H9 (cell line): ENCODE results near the gene CR1L. TPM values are rescaled to one million over a fixed set of nuclear protein-coding genes. Genes with fewer than 3 reads are reported as not detected.

Source experiments
- DNase-seq: peaks from one replicate; pipeline ENCODE4 v3.0.0-alpha.2; 2017
- H2AFZ ChIP-seq: one replicate; pipeline ENCODE4 v1.6.1; 2013; ENCODE audit warnings: mild to moderate bottlenecking, low read length, control low read depth, moderate library complexity
- H2AK5ac ChIP-seq: 2 replicates; pipeline ENCODE4 v1.6.1; 2013; ENCODE audit warnings: low read length, control low read depth, mixed read lengths; ENCODE audit not compliant: insufficient read length
- H2BK120ac ChIP-seq: one replicate; pipeline ENCODE4 v1.6.1; 2013; ENCODE audit warnings: low read depth, mild to moderate bottlenecking, low read length, control low read depth, inconsistent platforms; ENCODE audit not compliant: poor library complexity, severe bottlenecking
- H2BK12ac ChIP-seq: 2 replicates; pipeline ENCODE4 v1.6.1; 2013; ENCODE audit warnings: low read length, control low read depth, mixed read lengths, low read depth; ENCODE audit not compliant: insufficient read length
- H2BK15ac ChIP-seq: 2 replicates; pipeline ENCODE4 v1.6.1; 2013; ENCODE audit warnings: low read depth, low read length, control low read depth
- H2BK20ac ChIP-seq: one replicate; pipeline ENCODE4 v1.6.1; 2013; ENCODE audit warnings: low read depth, mild to moderate bottlenecking, low read length, control low read depth, inconsistent platforms; ENCODE audit not compliant: poor library complexity, severe bottlenecking
- H2BK5ac ChIP-seq: 2 replicates; pipeline ENCODE4 v1.6.1; 2013; ENCODE audit warnings: low read length, control low read depth, mixed read lengths; ENCODE audit not compliant: insufficient read length
- H3K14ac ChIP-seq: 2 replicates; pipeline ENCODE4 v1.6.1; 2013; ENCODE audit warnings: low read length, control low read depth; ENCODE audit not compliant: insufficient read depth
- H3K18ac ChIP-seq: 2 replicates; pipeline ENCODE4 v1.6.1; 2013; ENCODE audit warnings: low read depth, mild to moderate bottlenecking, mixed read lengths, low read length, control low read depth; ENCODE audit not compliant: insufficient read length
- H3K23ac ChIP-seq: 2 replicates; pipeline ENCODE4 v1.6.1; 2013; ENCODE audit warnings: low read length, control low read depth, mixed read lengths, low read depth; ENCODE audit not compliant: insufficient read length
- H3K23me2 ChIP-seq: 2 replicates; pipeline ENCODE4 v1.6.1; 2013; ENCODE audit warnings: low read depth, mild to moderate bottlenecking, mixed read lengths, low read length, control low read depth; ENCODE audit not compliant: insufficient read length, poor library complexity, severe bottlenecking
- H3K27ac ChIP-seq: 2 replicates; pipeline ENCODE4 v1.5.1; 2013; ENCODE audit warnings: low read length, control low read depth, mixed read lengths, low read depth; ENCODE audit not compliant: insufficient read length
- H3K27me3 ChIP-seq: 2 replicates; pipeline ENCODE4 v1.6.1; 2013; ENCODE audit warnings: low read length, control low read depth, inconsistent platforms; ENCODE audit not compliant: insufficient read depth
- H3K4ac ChIP-seq: 2 replicates; pipeline ENCODE4 v1.6.1; 2013; ENCODE audit warnings: low read depth, mild to moderate bottlenecking, control low read depth, inconsistent platforms, low read length, moderate library complexity
- H3K4me1 ChIP-seq: 2 replicates; pipeline ENCODE4 v1.6.1; 2013; ENCODE audit warnings: low read length, control low read depth, inconsistent platforms; ENCODE audit not compliant: insufficient read depth
- H3K4me2 ChIP-seq: 2 replicates; pipeline ENCODE4 v1.6.1; 2013; ENCODE audit warnings: low read length, control low read depth, mixed read lengths; ENCODE audit not compliant: insufficient read length, insufficient read depth
- H3K56ac ChIP-seq: 2 replicates; pipeline ENCODE4 v1.6.1; 2013; ENCODE audit warnings: low read depth, mild to moderate bottlenecking, mixed read lengths, low read length, control low read depth; ENCODE audit not compliant: insufficient read length
- H3K79me1 ChIP-seq: 2 replicates; pipeline ENCODE4 v1.6.1; 2013; ENCODE audit warnings: low read depth, mild to moderate bottlenecking, moderate library complexity, low read length, control low read depth, inconsistent platforms; ENCODE audit not compliant: insufficient read depth, poor library complexity, severe bottlenecking
- H3K79me2 ChIP-seq: 2 replicates; pipeline ENCODE4 v1.6.1; 2013; ENCODE audit warnings: low read length, control low read depth, inconsistent platforms; ENCODE audit not compliant: insufficient read depth
- H3K9ac ChIP-seq: 2 replicates; pipeline ENCODE4 v1.6.1; 2013; ENCODE audit warnings: low read length, control low read depth, mixed read lengths; ENCODE audit not compliant: insufficient read length; ENCODE audit errors: extremely low read depth
- H3K9me3 ChIP-seq: one replicate; pipeline ENCODE4 v1.6.1; 2013; ENCODE audit warnings: low read depth, low read length, inconsistent platforms; ENCODE audit not compliant: control insufficient read depth
- H3T11ph ChIP-seq: one replicate; pipeline ENCODE4 v1.6.1; 2013; ENCODE audit warnings: mild to moderate bottlenecking, low read length, control low read depth, inconsistent platforms
- H4K20me1 ChIP-seq: one replicate; pipeline ENCODE4 v1.6.1; 2013; ENCODE audit not compliant: control insufficient read depth, insufficient read length, insufficient read depth
- H4K5ac ChIP-seq: 2 replicates; pipeline ENCODE4 v1.6.1; 2013; ENCODE audit warnings: low read depth, mild to moderate bottlenecking, mixed read lengths, low read length, control low read depth; ENCODE audit not compliant: insufficient read length
- H4K8ac ChIP-seq: replicated peaks from 2 replicates; pipeline ENCODE4 v1.6.1; 2013; ENCODE audit warnings: low read length, control low read depth, mixed read lengths, low read depth; ENCODE audit not compliant: insufficient read length
- H4K91ac ChIP-seq: 2 replicates; pipeline ENCODE4 v1.6.1; 2013; ENCODE audit warnings: low read depth, mild to moderate bottlenecking, moderate library complexity, mixed read lengths, low read length, control low read depth; ENCODE audit not compliant: insufficient read length
- H3K27ac Mint-ChIP-seq, 3 experiments: 2 replicates in 2 of 3; 3 replicates in 1 of 3; pipeline ENCODE4 v1.8.0; 2020 to 2021; ENCODE audit warnings: mixed read lengths in 3 of 3, mild to moderate bottlenecking in 1 of 3, moderate library complexity in 1 of 3
- H3K27me3 Mint-ChIP-seq: 2 replicates; pipeline ENCODE4 v1.8.0; 2021; ENCODE audit warnings: low read depth, mild to moderate bottlenecking, moderate library complexity, mixed read lengths
- H3K36me3 Mint-ChIP-seq, 3 experiments: 2 replicates in 2 of 3; 3 replicates in 1 of 3; pipeline ENCODE4 v1.8.0; 2020 to 2021; ENCODE audit warnings: low read depth in 3 of 3, mixed read lengths in 3 of 3; ENCODE audit not compliant: insufficient read depth in 1 of 3
- H3K4me1 Mint-ChIP-seq, 2 experiments: 2 replicates each; pipeline ENCODE4 v1.8.0; 2020; ENCODE audit warnings: mixed read lengths in 2 of 2
- H3K4me3 Mint-ChIP-seq, 2 experiments: 2 replicates in 1 of 2; 3 replicates in 1 of 2; pipeline ENCODE4 v1.8.0; 2020 to 2021; ENCODE audit warnings: mild to moderate bottlenecking in 2 of 2, mixed read lengths in 2 of 2, moderate library complexity in 1 of 2
- H3K9me3 Mint-ChIP-seq, 2 experiments: 2 replicates in 1 of 2; 3 replicates in 1 of 2; pipeline ENCODE4 v1.8.0; 2020; ENCODE audit warnings: mild to moderate bottlenecking in 2 of 2, mixed read lengths in 2 of 2, moderate library complexity in 1 of 2
- WGBS: extraction: QIAGEN DNeasy Blood & Tissue Kit; methylation state at CpG from one replicate; pipeline ENCODE4 v1.1.7; 2013; ENCODE audit warnings: missing lambda C conversion rate, low lambda C conversion rate, mixed read lengths; ENCODE audit not compliant: insufficient read length; ENCODE audit errors: extremely low coverage; 5-methylcytosine and 5-hydroxymethylcytosine counted together
- total RNA-seq: library from RNA; stranded (reverse); gene quantifications from 2 replicates; pipeline ENCODE4 v1.2.1, GENCODE V29; 2021
- TF ChIP-seq, protein P1 (sequence below): fragments of 200-600 bp; sonication (generic); conservative IDR thresholded peaks from 3 replicates; pipeline ENCODE4 v1.8.0; 2021; ENCODE audit warnings: antibody characterized with exemption, mild to moderate bottlenecking

The CR1L gene
- total RNA-seq, 1 experiment from 2014 or later, result 0.37 TPM

DNA sequence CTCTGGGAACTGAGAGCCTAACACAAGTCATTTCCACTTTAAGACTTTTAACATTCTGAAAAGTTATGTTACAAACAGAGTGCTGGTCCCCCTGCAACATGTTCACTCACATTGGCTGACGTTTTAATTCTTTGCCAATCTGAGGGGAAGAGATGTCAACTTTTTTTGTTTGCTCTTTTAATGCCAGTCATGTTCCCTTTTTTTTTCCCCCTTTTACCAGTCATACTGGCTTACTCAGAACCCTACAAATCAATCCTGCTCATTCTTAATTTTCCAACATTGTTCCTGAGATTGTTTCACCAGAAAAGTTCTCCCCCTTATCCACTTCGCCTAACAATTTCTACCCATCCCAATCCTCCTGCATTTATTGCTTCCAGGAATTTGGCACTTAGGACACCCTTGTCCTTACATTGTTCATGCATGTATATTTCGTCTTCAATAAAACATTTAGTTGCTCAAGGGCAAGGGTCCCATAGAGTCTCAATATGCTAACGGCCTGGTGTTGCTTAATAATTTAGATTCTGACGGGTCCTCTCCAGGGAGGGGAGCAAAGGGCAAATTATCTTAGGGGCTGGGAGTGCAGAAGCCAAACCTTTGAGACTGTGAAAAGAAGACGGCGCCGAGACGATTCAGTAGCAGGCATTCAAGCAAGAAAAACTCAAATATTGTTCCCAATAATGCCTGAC, 624 bp upstream of the CR1L start:
- H3K9me3 Mint-ChIP-seq, result no peaks in the 10 kb centered on the region
- H2BK120ac ChIP-seq, result no peak overlapping the region
- no peak overlapping the region for H4K8ac ChIP-seq
- no peak overlapping the region for H4K5ac ChIP-seq
- no peaks in the 10 kb centered on the region; the same call in 1 of the 2 replicates for H3K4me1 ChIP-seq
- H3K4me3 Mint-ChIP-seq, result no peak overlapping the region
- no peak overlapping the region for H3K9ac ChIP-seq
- H2BK5ac ChIP-seq, result no peak overlapping the region
- no peak overlapping the region for H3K56ac ChIP-seq
- H3K36me3 Mint-ChIP-seq, result no peaks in the 10 kb centered on the region; a peak in 1 of 7 replicates
- no peaks in the 10 kb centered on the region for H3K27me3 Mint-ChIP-seq
- no peak overlapping the region for H3K4me2 ChIP-seq
- DNase-seq, result no peak
- H2AK5ac ChIP-seq, result no peak overlapping the region
- H4K20me1 ChIP-seq, result no peaks in the 10 kb centered on the region
- peak overlapping the region in 1 of 3 experiments; percentile 3; a peak in 1 of 7 replicates for H3K27ac Mint-ChIP-seq
- H2BK15ac ChIP-seq, result no peak overlapping the region
- H4K91ac ChIP-seq, result no peak overlapping the region
- no peaks in the 10 kb centered on the region for H3K79me1 ChIP-seq
- no peak overlapping the region for H2BK20ac ChIP-seq
- no peak overlapping the region for H3K27ac ChIP-seq
- no peaks in the 10 kb centered on the region for H3K23me2 ChIP-seq
- no peak overlapping the region for H3K14ac ChIP-seq
- no peaks in the 10 kb centered on the region for H3K79me2 ChIP-seq
- WGBS, result no CpG with 5 or more reads among the region's 9 CpGs
- H3T11ph ChIP-seq, result no peak overlapping the region
- TF ChIP-seq, protein P1, sequence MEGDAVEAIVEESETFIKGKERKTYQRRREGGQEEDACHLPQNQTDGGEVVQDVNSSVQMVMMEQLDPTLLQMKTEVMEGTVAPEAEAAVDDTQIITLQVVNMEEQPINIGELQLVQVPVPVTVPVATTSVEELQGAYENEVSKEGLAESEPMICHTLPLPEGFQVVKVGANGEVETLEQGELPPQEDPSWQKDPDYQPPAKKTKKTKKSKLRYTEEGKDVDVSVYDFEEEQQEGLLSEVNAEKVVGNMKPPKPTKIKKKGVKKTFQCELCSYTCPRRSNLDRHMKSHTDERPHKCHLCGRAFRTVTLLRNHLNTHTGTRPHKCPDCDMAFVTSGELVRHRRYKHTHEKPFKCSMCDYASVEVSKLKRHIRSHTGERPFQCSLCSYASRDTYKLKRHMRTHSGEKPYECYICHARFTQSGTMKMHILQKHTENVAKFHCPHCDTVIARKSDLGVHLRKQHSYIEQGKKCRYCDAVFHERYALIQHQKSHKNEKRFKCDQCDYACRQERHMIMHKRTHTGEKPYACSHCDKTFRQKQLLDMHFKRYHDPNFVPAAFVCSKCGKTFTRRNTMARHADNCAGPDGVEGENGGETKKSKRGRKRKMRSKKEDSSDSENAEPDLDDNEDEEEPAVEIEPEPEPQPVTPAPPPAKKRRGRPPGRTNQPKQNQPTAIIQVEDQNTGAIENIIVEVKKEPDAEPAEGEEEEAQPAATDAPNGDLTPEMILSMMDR, result no peak
- H3K4me1 Mint-ChIP-seq, result peaks cover 27 to 42% of the 10 kb centered on the region in 2 experiments
- H3K23ac ChIP-seq, result no peak overlapping the region
- no peaks in the 10 kb centered on the region for H3K27me3 ChIP-seq
- H3K9me3 ChIP-seq, result no peaks in the 10 kb centered on the region
- no peak overlapping the region for H3K4ac ChIP-seq
- no peak overlapping the region for H2BK12ac ChIP-seq
- H3K18ac ChIP-seq, result no peak overlapping the region
- no peak overlapping the region for H2AFZ ChIP-seq
